DMS 273 treated with DMSO at 0.1 percent for 48 hours (cell line): Measurements from ENCODE around the gene ATG4C.
"Not testable (repeated sequence)": the region's sequence is repeated elsewhere in the genome, so short reads cannot be mapped to it uniquely, and the experiment has no call there.

Experiments used
- DNase-seq: peaks from one replicate; lab custom pipeline; 2025; lab: John Stamatoyannopoulos, UW

Gene ATG4C

GRCh38 chr1:62783736-62784508 is at the start of gene ATG4C:
Gene ATG4C, plus strand, starts transcription at chr1:62784132. Its CDS starts 19,655 bp downstream, at chr1:62803787.
- peak; percentile 95 for DNase-seq

GRCh38 chr1:62735491-62736171 is 48.3 kb upstream of the ATG4C start:
- DNase-seq, result no peak

- not testable (repeated sequence) for DNase-seq
Measured at GRCh38 chr1:62740701-62741100, 43.2 kb upstream of the ATG4C start.

- no peak for DNase-seq
Measured at GRCh38 chr1:62744611-62745577, 39.0 kb upstream of the ATG4C start.

- DNase-seq, result no peak
Measured at GRCh38 chr1:62746086-62746808, 37.7 kb upstream of the ATG4C start.

- DNase-seq, result no peak
Measured at GRCh38 chr1:62746809-62747138, 37.2 kb upstream of the ATG4C start.

- DNase-seq, result no peak
Measured at GRCh38 chr1:62753031-62753965, 30.6 kb upstream of the ATG4C start.

- DNase-seq, result not testable (repeated sequence)
Measured at GRCh38 chr1:62754938-62755337, 29.0 kb upstream of the ATG4C start.

- DNase-seq, result not testable (repeated sequence)
Measured at GRCh38 chr1:62756255-62756884, 27.6 kb upstream of the ATG4C start.

- not testable (repeated sequence) for DNase-seq
Measured at GRCh38 chr1:62759232-62759875, 24.6 kb upstream of the ATG4C start.

- DNase-seq, result not testable (repeated sequence)
Measured at GRCh38 chr1:62760021-62760782, 23.7 kb upstream of the ATG4C start.

GRCh38 chr1:62761223-62761870 is 22.6 kb upstream of the ATG4C start:
- DNase-seq, result not testable (repeated sequence)

- not testable (repeated sequence) for DNase-seq
Measured at GRCh38 chr1:62762027-62762426, 21.9 kb upstream of the ATG4C start.

GRCh38 chr1:62765981-62766380 is 18.0 kb upstream of the ATG4C start:
- no peak for DNase-seq

- not testable (repeated sequence) for DNase-seq
Measured at GRCh38 chr1:62768551-62768950, 15.4 kb upstream of the ATG4C start.

GRCh38 chr1:62772607-62773295 is 11.2 kb upstream of the ATG4C start:
- no peak for DNase-seq

- DNase-seq, result no peak
Measured at GRCh38 chr1:62774006-62774405, 9.9 kb upstream of the ATG4C start.
